CD14-positive monocyte (primary cell): Measurements from ENCODE around the gene DCLK1. TPM values are rescaled to one million over a fixed set of nuclear protein-coding genes. Genes with fewer than 3 reads are reported as not detected.

Experiments used
- DNase-seq, 3 donors: peaks; one replicate each; pipeline ENCODE4 v3.0.0-alpha.2; 2011 to 2022
- H2AFZ ChIP-seq: 2 replicates; pipeline ENCODE4 v1.6.0; 2012; ENCODE audit warnings: mild to moderate bottlenecking, low read depth, low read length, inconsistent platforms; ENCODE audit not compliant: insufficient read depth, poor library complexity, severe bottlenecking
- H3K27ac ChIP-seq, 2 donors: 1 replicate in 1 of 2; 2 replicates in 1 of 2; pipeline ENCODE4 v1.5.1; 2012 to 2013; ENCODE audit warnings: low read length in 2 of 2, control low read depth in 1 of 2, inconsistent platforms in 1 of 2, low read depth in 1 of 2, mild to moderate bottlenecking in 1 of 2
- H3K27me3 ChIP-seq, 2 donors: one replicate each; pipeline versions ENCODE4 v1.6.0 to v1.6.1; 2011 to 2013; ENCODE audit warnings: low read length in 2 of 2; ENCODE audit not compliant: control insufficient read depth in 2 of 2, insufficient read depth in 2 of 2
- H3K36me3 ChIP-seq, 2 donors: replicated peaks in 1 of 2; 1 replicate in 1 of 2; 2 replicates in 1 of 2; pipeline versions ENCODE4 v1.5.1 to v1.6.1; 2012 to 2013; ENCODE audit warnings: low read length in 2 of 2, control low read depth in 1 of 2, inconsistent platforms in 1 of 2, mild to moderate bottlenecking in 1 of 2; ENCODE audit not compliant: insufficient read depth in 2 of 2, control insufficient read depth in 1 of 2
- H3K4me1 ChIP-seq, 2 donors: 1 replicate in 1 of 2; 2 replicates in 1 of 2; pipeline versions ENCODE4 v1.5.1 to v1.6.1; 2012 to 2013; ENCODE audit warnings: low read length in 2 of 2, control low read depth in 1 of 2, inconsistent platforms in 1 of 2, mild to moderate bottlenecking in 1 of 2, moderate library complexity in 1 of 2; ENCODE audit not compliant: insufficient read depth in 2 of 2, control insufficient read depth in 1 of 2
- H3K4me2 ChIP-seq: replicated peaks from 2 replicates; pipeline ENCODE3; 2012; ENCODE audit warnings: low read length, moderate library complexity, mild to moderate bottlenecking; ENCODE audit not compliant: poor library complexity, severe bottlenecking; ENCODE audit errors: extremely low read depth
- H3K4me3 ChIP-seq, 3 experiments: fragments of 200-600 bp in 1 of 3; sonication (generic) in 1 of 3; replicated peaks in 1 of 3; 1 replicate in 2 of 3; 2 replicates in 1 of 3; pipeline ENCODE4 v1.5.1; 2011 to 2013; ENCODE audit warnings: low read length in 3 of 3, mild to moderate bottlenecking in 3 of 3, control low read depth in 2 of 3, low read depth in 2 of 3, inconsistent platforms in 1 of 3, moderate library complexity in 1 of 3
- H3K79me2 ChIP-seq: 2 replicates; pipeline ENCODE4 v1.6.0; 2012; ENCODE audit warnings: mild to moderate bottlenecking, control low read depth, inconsistent platforms, low read length, moderate library complexity; ENCODE audit not compliant: insufficient read depth
- H3K9ac ChIP-seq: 2 replicates; pipeline ENCODE4 v1.6.0; 2017; ENCODE audit warnings: low read length, mild to moderate bottlenecking; ENCODE audit not compliant: insufficient read depth, poor library complexity, severe bottlenecking
- H3K9me3 ChIP-seq, 2 donors: replicated peaks in 1 of 2; 1 replicate in 1 of 2; 2 replicates in 1 of 2; pipeline versions ENCODE4 v1.5.1 to v1.6.1; 2012 to 2013; ENCODE audit warnings: low read length in 2 of 2, control low read depth in 1 of 2; ENCODE audit not compliant: control insufficient read depth in 1 of 2, insufficient read depth in 1 of 2
- H4K20me1 ChIP-seq: 2 replicates; pipeline ENCODE4 v1.6.0; 2012; ENCODE audit warnings: mild to moderate bottlenecking, low read length, control low read depth, moderate library complexity; ENCODE audit not compliant: insufficient read depth
- H3K27ac Mint-ChIP-seq, 7 donors: one replicate each; pipeline ENCODE4 v1.8.0; 2020; ENCODE audit warnings: mild to moderate bottlenecking in 7 of 7, mixed read lengths in 7 of 7, moderate library complexity in 6 of 7, inconsistent platforms in 2 of 7
- H3K27me3 Mint-ChIP-seq, 3 donors: one replicate each; pipeline ENCODE4 v1.8.0; 2021 to 2022; ENCODE audit warnings: low read depth in 3 of 3, mild to moderate bottlenecking in 3 of 3, mixed read lengths in 3 of 3, moderate library complexity in 3 of 3, inconsistent platforms in 1 of 3
- H3K36me3 Mint-ChIP-seq, 2 donors: one replicate each; pipeline ENCODE4 v1.8.0; 2020; ENCODE audit warnings: mixed read lengths in 2 of 2, inconsistent platforms in 1 of 2, mild to moderate bottlenecking in 1 of 2
- H3K4me1 Mint-ChIP-seq: one replicate; pipeline ENCODE4 v1.8.0; 2020; ENCODE audit warnings: mild to moderate bottlenecking, mixed read lengths
- H3K4me3 Mint-ChIP-seq, 2 donors: one replicate each; pipeline ENCODE4 v1.8.0; 2020; ENCODE audit warnings: mild to moderate bottlenecking in 2 of 2, mixed read lengths in 2 of 2, moderate library complexity in 1 of 2
- H3K9me3 Mint-ChIP-seq, 7 donors: one replicate each; pipeline ENCODE4 v1.8.0; 2020 to 2022; ENCODE audit warnings: mixed read lengths in 7 of 7, mild to moderate bottlenecking in 6 of 7, moderate library complexity in 6 of 7, inconsistent platforms in 2 of 7
- WGBS: methylation state at CpG from one replicate; pipeline ENCODE4 v1.1.5; 2013; ENCODE audit warnings: missing lambda C conversion rate; ENCODE audit not compliant: insufficient coverage; 5-methylcytosine and 5-hydroxymethylcytosine counted together
- intact Hi-C, 2 donors: fragments of 100-400 bp; cut with micrococcal nuclease; formaldehyde crosslinking; loops; one replicate each; pipeline versions ENCODE4 v1.15.0 to v1.15.1; 2023
- polyA plus RNA-seq, 3 donors: library from polyadenylated mRNA; depleted of rRNA in 1 of 3; unstranded in 2 of 3; stranded (reverse) in 1 of 3; fragments of 300-500 nt in 2 of 3; fragments of >200 nt in 1 of 3; fragmentation: Illumina TruSeq in 2 of 3; gene quantifications; 1 replicate in 2 of 3; 2 replicates in 1 of 3; pipeline ENCODE4 v1.2.3, GENCODE V29; 2012 to 2021
- TF ChIP-seq, protein P1 (sequence below): fragments of 200-600 bp; IDR thresholded peaks from one replicate; pipeline ENCODE4 v1.8.0; 2022; ENCODE audit warnings: antibody characterized with exemption, mild to moderate bottlenecking

DCLK1 gene
- polyA plus RNA-seq, 3 donors = not detected

DNA sequence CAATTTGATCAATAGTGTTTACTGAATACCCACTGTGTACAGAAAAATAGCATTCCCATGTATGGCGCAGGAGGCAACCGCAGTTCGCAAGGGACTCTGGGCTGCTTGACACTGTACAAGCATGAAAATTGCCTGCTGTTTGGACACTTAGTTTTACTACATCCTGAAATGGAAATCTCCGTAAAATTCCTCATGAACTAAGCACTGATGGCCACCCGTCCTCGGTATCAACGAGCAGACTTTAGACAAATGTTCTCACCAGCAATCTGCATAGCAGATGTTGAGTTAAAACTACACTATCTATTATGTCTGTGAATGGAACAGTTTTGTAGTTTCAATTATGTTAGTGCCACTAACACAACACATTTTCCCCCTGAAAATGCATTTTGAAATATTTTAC lies 294.7 kb downstream of the DCLK1 start:
- Mint-ChIP-seq H3K4me3 (no peak overlapping the region), H3K4me1 (no peaks in the 10 kb centered on the region), H3K9me3 (peaks cover 2 to 10% (median 5%) of the 10 kb centered on the region in 7 donors), H3K27ac (no peak overlapping the region), H3K36me3 (no peaks in the 10 kb centered on the region), H3K27me3 (peaks cover 0 to 3% (median 1%) of the 10 kb centered on the region in 3 donors)
- H4K20me1 ChIP-seq = no peaks in the 10 kb centered on the region
- H3K36me3 ChIP-seq = no peaks in the 10 kb centered on the region
- intact Hi-C loops = no loop called here
- no peaks in the 10 kb centered on the region for H3K27me3 ChIP-seq
- H3K9me3 ChIP-seq = peaks cover 4 to 6% of the 10 kb centered on the region in 2 donors
- no peak overlapping the region for H3K4me2 ChIP-seq
- no peak for DNase-seq
- TF ChIP-seq, protein P1, sequence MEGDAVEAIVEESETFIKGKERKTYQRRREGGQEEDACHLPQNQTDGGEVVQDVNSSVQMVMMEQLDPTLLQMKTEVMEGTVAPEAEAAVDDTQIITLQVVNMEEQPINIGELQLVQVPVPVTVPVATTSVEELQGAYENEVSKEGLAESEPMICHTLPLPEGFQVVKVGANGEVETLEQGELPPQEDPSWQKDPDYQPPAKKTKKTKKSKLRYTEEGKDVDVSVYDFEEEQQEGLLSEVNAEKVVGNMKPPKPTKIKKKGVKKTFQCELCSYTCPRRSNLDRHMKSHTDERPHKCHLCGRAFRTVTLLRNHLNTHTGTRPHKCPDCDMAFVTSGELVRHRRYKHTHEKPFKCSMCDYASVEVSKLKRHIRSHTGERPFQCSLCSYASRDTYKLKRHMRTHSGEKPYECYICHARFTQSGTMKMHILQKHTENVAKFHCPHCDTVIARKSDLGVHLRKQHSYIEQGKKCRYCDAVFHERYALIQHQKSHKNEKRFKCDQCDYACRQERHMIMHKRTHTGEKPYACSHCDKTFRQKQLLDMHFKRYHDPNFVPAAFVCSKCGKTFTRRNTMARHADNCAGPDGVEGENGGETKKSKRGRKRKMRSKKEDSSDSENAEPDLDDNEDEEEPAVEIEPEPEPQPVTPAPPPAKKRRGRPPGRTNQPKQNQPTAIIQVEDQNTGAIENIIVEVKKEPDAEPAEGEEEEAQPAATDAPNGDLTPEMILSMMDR = no peak
- 98% methylated on average over 4 of the region's 7 CpGs for WGBS
- H3K9ac ChIP-seq = no peak overlapping the region
- H3K4me3 ChIP-seq = no peak overlapping the region
- no peak overlapping the region for H3K27ac ChIP-seq
- H3K4me1 ChIP-seq = no peaks in the 10 kb centered on the region
- H3K79me2 ChIP-seq = no peaks in the 10 kb centered on the region
- H2AFZ ChIP-seq = no peak overlapping the region

DNA sequence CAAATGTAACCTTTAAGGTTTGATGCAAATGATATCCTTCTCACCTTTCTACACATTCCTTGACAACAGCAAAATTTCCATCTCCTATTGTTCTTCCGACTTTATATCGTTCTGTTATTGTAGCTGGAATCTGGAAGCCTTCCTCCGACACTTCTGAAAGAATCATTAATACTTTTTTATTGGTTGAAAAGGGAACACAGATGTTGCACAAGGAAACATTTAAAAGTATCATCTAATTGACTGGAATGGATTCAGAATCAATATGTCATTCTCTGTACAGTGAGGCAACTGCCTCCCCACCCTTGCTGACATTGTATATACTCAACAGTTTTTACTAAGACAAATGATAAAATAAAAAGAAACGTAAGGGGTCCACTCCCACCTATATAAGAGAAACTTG lies 295.2 kb downstream of the DCLK1 start:
- no peak overlapping the region for H3K27ac ChIP-seq
- no peaks in the 10 kb centered on the region for H3K4me1 Mint-ChIP-seq
- WGBS = no CpG with 5 or more reads among the region's 4 CpGs
- H3K4me3 Mint-ChIP-seq = no peak overlapping the region
- H4K20me1 ChIP-seq = no peaks in the 10 kb centered on the region
- H3K9ac ChIP-seq = no peak overlapping the region
- H3K9me3 ChIP-seq = peaks cover 4 to 6% of the 10 kb centered on the region in 2 donors
- H3K9me3 Mint-ChIP-seq = peaks cover 2 to 10% (median 5%) of the 10 kb centered on the region in 7 donors
- no peaks in the 10 kb centered on the region for H3K27me3 ChIP-seq
- no peak overlapping the region for H3K4me2 ChIP-seq
- H3K36me3 ChIP-seq = no peaks in the 10 kb centered on the region
- no peaks in the 10 kb centered on the region for H3K79me2 ChIP-seq
- H2AFZ ChIP-seq = no peak overlapping the region
- no peaks in the 10 kb centered on the region for H3K4me1 ChIP-seq
- intact Hi-C loops = no loop called here
- no peak overlapping the region for H3K27ac Mint-ChIP-seq
- H3K27me3 Mint-ChIP-seq = peaks cover 0 to 3% (median 1%) of the 10 kb centered on the region in 3 donors
- TF ChIP-seq, protein P1 = no peak
- DNase-seq = no peak
- H3K36me3 Mint-ChIP-seq = no peaks in the 10 kb centered on the region
- H3K4me3 ChIP-seq = no peak overlapping the region
